GM13977 (cell line): ENCODE results near the gene SLC6A20.

Source experiments
- DNase-seq: peaks from one replicate; pipeline ENCODE4 v3.0.0; 2012; ENCODE audit warnings: low spot score
- in situ Hi-C: fragments of 300-500 bp; cut with MboI; formaldehyde crosslinking; loops from one replicate; pipeline ENCODE4 v1.12.0; 2022; ENCODE audit warnings: low sequenced_read_pairs, low pct_unique_long_range_greater_than_20kb, mixed read lengths, inconsistent platforms; ENCODE audit not compliant: unreplicated experiment
- TF ChIP-seq, protein P1 (sequence below): IDR thresholded peaks from 2 replicates; pipeline ENCODE4 v1.5.1; 2012; ENCODE audit warnings: mild to moderate bottlenecking, control low read depth; ENCODE audit not compliant: insufficient read depth; ENCODE audit errors: extremely low read depth, missing control alignments

SLC6A20 gene

DNA sequence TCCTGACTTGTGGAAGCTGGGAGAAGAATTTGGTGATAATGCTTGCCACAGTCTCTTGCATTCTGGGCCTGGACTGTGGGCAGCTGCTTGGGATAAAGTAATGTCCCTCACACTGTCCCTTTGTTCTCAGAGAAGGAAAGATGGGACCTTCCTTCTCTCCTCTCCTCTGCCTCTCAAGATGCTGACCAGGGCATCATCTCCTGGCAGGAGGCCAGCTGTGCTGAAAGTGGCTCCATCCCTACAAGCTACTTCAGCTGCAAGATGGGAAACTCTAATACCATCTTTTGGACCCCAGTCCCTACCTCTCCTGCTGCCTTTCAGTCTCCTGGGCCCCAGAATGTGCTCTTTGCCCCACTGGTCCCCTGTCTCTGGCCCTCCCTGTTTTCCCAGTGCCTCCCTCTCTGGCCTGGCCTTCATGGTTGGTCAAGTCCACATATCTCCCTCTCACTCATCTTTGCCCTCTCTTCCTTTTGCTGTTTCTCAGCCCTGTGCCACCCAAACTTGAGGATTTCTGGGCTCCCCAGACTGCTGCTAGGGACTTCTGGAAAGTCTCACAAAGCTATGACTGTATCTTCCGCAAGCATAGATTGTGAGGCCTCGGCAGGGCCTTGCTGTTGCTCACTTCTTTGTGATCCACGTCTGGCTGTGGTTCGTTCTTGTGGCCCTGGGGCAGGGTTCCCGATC, 7.1 kb upstream of the SLC6A20 start:
- in situ Hi-C loops: no loop called here
- TF ChIP-seq, protein P1, sequence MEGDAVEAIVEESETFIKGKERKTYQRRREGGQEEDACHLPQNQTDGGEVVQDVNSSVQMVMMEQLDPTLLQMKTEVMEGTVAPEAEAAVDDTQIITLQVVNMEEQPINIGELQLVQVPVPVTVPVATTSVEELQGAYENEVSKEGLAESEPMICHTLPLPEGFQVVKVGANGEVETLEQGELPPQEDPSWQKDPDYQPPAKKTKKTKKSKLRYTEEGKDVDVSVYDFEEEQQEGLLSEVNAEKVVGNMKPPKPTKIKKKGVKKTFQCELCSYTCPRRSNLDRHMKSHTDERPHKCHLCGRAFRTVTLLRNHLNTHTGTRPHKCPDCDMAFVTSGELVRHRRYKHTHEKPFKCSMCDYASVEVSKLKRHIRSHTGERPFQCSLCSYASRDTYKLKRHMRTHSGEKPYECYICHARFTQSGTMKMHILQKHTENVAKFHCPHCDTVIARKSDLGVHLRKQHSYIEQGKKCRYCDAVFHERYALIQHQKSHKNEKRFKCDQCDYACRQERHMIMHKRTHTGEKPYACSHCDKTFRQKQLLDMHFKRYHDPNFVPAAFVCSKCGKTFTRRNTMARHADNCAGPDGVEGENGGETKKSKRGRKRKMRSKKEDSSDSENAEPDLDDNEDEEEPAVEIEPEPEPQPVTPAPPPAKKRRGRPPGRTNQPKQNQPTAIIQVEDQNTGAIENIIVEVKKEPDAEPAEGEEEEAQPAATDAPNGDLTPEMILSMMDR: no peak

GRCh38 chr3:45802146-45802545, 5.8 kb upstream of the SLC6A20 start:
- no peak for DNase-seq
- TF ChIP-seq, protein P1: no peak
- in situ Hi-C loops: no loop called here

More for the DNA sequence above, 7.1 kb upstream of the SLC6A20 start:
- DNase-seq: no peak

GRCh38 chr3:45800611-45801010, 4.3 kb upstream of the SLC6A20 start:
- in situ Hi-C loops: no loop called here
- no peak for DNase-seq
- TF ChIP-seq, protein P1: no peak

DNA sequence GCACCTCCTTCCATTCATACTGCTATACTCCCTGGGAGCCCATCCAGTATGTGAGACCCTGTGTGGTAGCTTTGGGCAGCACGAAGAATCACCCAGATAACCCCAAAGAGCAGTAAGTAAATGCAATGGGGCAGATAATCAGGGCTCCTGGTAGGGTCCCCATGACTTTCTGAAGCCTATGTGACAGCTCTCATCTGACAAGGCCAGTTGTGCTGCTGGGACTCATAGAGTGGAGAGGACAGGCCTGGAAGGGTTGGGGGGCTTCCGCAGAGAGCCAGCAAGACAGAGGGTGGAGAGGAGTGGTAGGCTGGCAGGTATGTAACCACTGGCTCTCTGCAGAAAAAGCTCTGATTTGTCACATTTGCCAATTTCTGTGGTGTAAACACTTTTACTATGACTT, 3.2 kb upstream of the SLC6A20 start:
- TF ChIP-seq, protein P1: no peak
- DNase-seq: no peak
- in situ Hi-C loops: no loop called here

DNA sequence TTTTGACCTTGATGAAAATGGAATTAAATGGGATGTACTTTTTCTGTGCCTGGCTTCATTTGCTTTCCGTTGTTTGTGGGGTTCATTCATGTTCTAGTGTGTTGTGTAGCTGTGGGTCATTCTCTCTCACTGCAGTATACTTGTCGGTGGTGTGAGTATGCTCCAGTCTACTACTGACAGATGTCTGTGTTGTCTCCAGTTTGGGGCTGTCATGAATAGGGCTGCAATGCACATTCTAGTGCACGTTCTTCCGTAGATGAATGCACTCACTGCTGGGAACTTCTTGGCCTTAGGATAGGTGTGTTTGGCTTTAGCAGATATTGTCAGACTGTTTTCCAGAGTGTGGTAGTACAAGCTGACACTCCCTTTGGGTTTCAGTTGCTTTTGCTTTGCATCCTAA, 1.7 kb upstream of the SLC6A20 start:
- in situ Hi-C loops: no loop called here
- TF ChIP-seq, protein P1: no peak
- DNase-seq: no peak

DNA sequence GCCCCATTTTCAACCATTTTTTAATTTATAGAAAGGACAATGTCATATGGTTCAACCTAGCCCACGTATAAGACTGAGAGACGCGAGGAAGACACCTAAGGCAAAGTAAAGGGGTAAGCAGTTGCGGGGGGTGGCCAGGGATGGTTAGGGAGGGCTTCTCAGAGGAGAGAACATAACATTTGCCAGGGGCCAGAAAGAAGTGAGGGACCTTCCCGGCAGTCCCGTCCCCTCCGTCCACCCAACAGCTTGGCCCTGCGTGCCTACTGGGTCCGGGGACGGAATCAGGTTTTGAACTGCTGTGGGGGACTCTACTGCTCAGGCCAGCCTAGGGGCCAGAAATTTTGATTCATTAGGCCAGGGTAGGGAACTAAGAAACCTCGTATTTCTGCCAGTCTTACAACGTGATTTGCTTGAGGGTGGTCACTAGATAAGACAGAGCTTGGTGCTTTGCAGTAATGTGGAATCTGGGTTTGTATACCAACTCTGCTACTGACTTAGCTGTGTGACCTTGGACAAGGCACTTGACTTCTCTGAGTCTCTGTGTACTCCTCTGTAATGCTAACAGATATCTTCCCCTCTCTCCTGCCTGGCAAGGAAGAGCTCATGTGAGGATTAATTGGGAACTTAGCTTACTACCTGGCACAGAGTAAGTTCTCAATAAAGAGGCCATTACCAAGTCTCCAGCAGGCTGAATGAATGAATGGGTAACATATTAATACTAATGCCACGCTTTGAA, 734 bp upstream of the SLC6A20 start:
- in situ Hi-C loops: no loop called here
- DNase-seq: no peak
- TF ChIP-seq, protein P1: no peak
